ENCODE data around the gene ACAA1. TPM values are rescaled to one million over a fixed set of nuclear protein-coding genes. Genes with fewer than 3 reads are reported as not detected.

Gene ACAA1
- total RNA-seq, 1 donor from 2014 or later = 50.2 TPM

GRCh38 chr3:38126121-38126892 is 10.6 kb downstream of the ACAA1 start:
- Mint-ChIP-seq H3K27ac (ENCODE audit: unreplicated experiment) (no peak overlapping the region), H3K36me3 (ENCODE audit: low read depth) (peaks cover 19% of the 10 kb centered on the region), H3K4me1 (no peaks in the 10 kb centered on the region), H3K27me3 (ENCODE audit: low read depth) (no peaks in the 10 kb centered on the region), H3K9me3 (no peaks in the 10 kb centered on the region), H3K4me3 (no peak overlapping the region)
- DNase-seq (ENCODE audit: low read depth, low spot score) = no peak
- TF ChIP-seq, protein P1, sequence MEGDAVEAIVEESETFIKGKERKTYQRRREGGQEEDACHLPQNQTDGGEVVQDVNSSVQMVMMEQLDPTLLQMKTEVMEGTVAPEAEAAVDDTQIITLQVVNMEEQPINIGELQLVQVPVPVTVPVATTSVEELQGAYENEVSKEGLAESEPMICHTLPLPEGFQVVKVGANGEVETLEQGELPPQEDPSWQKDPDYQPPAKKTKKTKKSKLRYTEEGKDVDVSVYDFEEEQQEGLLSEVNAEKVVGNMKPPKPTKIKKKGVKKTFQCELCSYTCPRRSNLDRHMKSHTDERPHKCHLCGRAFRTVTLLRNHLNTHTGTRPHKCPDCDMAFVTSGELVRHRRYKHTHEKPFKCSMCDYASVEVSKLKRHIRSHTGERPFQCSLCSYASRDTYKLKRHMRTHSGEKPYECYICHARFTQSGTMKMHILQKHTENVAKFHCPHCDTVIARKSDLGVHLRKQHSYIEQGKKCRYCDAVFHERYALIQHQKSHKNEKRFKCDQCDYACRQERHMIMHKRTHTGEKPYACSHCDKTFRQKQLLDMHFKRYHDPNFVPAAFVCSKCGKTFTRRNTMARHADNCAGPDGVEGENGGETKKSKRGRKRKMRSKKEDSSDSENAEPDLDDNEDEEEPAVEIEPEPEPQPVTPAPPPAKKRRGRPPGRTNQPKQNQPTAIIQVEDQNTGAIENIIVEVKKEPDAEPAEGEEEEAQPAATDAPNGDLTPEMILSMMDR (conservative IDR thresholded peaks at IDR 0.05) = no peak

DNA sequence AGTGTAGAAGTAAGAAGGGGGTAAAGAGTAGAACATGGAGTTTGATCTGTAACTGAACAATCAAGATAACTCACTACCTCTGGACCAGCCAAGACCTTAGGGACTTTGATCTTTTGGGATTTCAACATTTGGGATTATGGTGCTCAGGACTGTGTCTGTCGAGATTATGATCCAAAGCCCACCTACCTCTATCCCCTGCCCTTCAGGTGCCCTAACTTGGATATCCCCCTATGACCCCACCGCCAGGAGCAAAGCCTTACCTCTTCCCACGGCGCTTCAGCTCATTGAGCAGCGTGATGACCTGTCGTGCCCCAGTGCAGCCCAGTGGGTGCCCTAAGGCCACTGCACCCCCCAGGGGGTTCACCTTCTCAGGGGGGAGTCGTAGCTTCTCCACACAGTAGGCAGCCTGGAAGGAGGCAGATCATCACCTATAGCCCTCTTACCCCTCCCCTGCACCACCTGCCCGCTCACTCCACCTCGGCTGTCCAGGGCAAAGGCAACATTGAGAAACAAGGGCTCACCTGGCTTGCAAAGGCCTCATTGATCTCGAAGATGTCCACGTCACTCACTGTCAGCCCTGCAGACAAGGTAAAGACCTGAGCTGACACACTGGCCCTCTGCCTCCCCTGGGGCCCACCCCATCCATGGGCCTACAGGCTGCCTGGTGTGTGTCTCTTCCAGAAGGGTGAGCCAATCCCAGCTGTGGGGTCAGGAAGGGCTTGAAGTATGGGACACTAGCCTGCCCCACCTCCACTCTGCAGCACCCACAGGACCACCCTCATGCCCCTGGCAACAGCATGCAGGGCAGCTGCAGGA is 11.4 kb downstream of the ACAA1 start:
- no peaks in the 10 kb centered on the region for H3K4me1 Mint-ChIP-seq
- no peaks in the 10 kb centered on the region for H3K9me3 Mint-ChIP-seq
- H3K27ac Mint-ChIP-seq (ENCODE audit: unreplicated experiment) = no peak overlapping the region
- H3K27me3 Mint-ChIP-seq (ENCODE audit: low read depth) = no peaks in the 10 kb centered on the region
- peaks cover 19% of the 10 kb centered on the region for H3K36me3 Mint-ChIP-seq (ENCODE audit: low read depth)
- DNase-seq (ENCODE audit: low read depth, low spot score) = no peak
- H3K4me3 Mint-ChIP-seq = no peak overlapping the region
- TF ChIP-seq, protein P1 (conservative IDR thresholded peaks at IDR 0.05) = no peak

- H3K4me3 Mint-ChIP-seq = no peak overlapping the region
- H3K4me1 Mint-ChIP-seq = no peaks in the 10 kb centered on the region
- H3K9me3 Mint-ChIP-seq = no peaks in the 10 kb centered on the region
- no peaks in the 10 kb centered on the region for H3K27me3 Mint-ChIP-seq (ENCODE audit: low read depth)
- H3K36me3 Mint-ChIP-seq (ENCODE audit: low read depth) = peaks cover 17% of the 10 kb centered on the region
- TF ChIP-seq, protein P1 (conservative IDR thresholded peaks at IDR 0.05) = no peak
- no peak for DNase-seq (ENCODE audit: low read depth, low spot score)
- H3K27ac Mint-ChIP-seq (ENCODE audit: unreplicated experiment) = no peak overlapping the region
These were observed 12.4 kb downstream of the ACAA1 start for GRCh38 chr3:38124324-38125122.

DNA sequence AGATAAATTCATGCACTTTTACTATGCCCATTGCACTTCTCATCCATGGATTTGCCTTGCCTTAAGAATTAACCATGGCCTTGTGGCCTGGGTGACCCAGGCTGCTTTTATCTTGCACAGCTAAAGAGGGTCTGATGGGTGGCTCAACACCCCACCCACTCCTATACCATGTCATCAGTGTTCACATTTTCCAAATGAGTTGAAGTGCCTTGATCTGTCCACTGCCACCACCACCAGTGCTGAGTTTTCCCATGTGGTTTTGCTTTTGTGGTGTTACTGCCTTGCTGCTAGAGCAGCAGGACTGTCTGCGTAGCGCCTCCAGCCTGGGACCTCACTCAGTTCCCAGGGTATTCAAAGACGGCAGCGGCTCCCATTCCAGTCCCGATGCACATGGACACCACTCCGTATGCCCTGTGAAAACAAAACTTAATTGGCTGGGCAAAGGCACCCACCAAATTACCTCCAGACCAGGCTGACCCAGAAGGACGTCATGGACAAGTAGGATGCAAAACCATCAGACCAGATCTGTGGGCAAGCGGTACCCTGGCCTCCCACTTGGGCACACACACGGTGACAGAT is 14.1 kb downstream of the ACAA1 start:
- Mint-ChIP-seq H3K9me3 (no peaks in the 10 kb centered on the region), H3K4me3 (no peak overlapping the region), H3K27me3 (ENCODE audit: low read depth) (no peaks in the 10 kb centered on the region), H3K27ac (ENCODE audit: unreplicated experiment) (no peak overlapping the region), H3K36me3 (ENCODE audit: low read depth) (peaks cover 16% of the 10 kb centered on the region), H3K4me1 (no peaks in the 10 kb centered on the region)
- no peak for DNase-seq (ENCODE audit: low read depth, low spot score)
- TF ChIP-seq, protein P1 (conservative IDR thresholded peaks at IDR 0.05) = no peak

DNA sequence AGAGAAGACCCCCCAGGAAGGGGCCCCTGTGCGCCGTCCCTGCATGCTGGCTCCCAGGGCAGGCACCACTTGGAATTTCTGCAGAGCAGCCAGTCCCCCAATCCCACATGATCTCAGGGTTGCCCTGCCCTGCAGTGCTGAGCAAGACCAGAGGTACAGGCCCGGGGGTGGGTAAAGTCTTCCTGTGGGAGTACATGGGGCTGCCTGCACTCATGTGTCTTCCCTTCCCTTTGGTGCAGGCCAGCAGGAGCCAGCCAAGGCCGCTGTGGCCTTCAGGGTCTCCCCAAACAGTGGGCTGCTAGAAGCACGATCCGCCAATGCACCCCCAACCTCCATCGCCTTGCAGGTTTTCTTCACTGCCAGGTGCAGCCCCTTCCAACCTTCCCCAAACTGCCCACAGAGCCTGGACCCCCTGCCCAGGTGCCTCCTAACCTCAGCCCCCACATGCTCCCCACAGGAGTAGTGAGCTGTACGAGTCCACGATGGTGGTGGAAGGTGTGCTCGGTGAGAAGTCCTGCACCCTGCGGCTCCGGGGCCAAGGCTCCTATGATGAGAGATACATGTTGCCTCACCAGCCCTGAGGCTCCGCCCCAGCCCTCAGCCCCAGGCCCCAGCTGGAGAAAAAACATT is 15.0 kb downstream of the ACAA1 start:
- H3K27me3 Mint-ChIP-seq (ENCODE audit: low read depth) = no peaks in the 10 kb centered on the region
- H3K9me3 Mint-ChIP-seq = no peaks in the 10 kb centered on the region
- no peak for DNase-seq (ENCODE audit: low read depth, low spot score)
- TF ChIP-seq, protein P1 (conservative IDR thresholded peaks at IDR 0.05) = no peak
- H3K4me1 Mint-ChIP-seq = no peaks in the 10 kb centered on the region
- no peak overlapping the region for H3K27ac Mint-ChIP-seq (ENCODE audit: unreplicated experiment)
- no peak overlapping the region for H3K4me3 Mint-ChIP-seq
- H3K36me3 Mint-ChIP-seq (ENCODE audit: low read depth) = peaks cover 16% of the 10 kb centered on the region
